OCI-LY3 (cell line): ENCODE results near the gene SPRYD7.

ENCODE experiments used
- CTCF ChIP-seq: fragments of 200-600, 300-600 bp; sonication (generic); IDR thresholded peaks from 2 replicates; pipeline ENCODE4 v1.5.1; 2014; ENCODE audit warnings: antibody characterized with exemption, low read length, low read depth
- EZH2phosphoT487 ChIP-seq: fragments of 200-600 bp; shearing (Covaris generic); IDR thresholded peaks from 2 replicates; pipeline ENCODE4 v1.6.1; 2018; ENCODE audit warnings: antibody characterized with exemption, mixed run types, low read depth

GRCh38 chr13:49938921-49939320 is 2.8 kb upstream of the SPRYD7 start:
- TF ChIP-seq CTCF (no peak), EZH2phosphoT487 (no peak)
